NCI-H1092 (cell line): Measurements from ENCODE around the gene MYH9.

Experiments
- DNase-seq: peaks from one replicate; lab custom pipeline; 2025; lab: John Stamatoyannopoulos, UW

The MYH9 gene

DNA sequence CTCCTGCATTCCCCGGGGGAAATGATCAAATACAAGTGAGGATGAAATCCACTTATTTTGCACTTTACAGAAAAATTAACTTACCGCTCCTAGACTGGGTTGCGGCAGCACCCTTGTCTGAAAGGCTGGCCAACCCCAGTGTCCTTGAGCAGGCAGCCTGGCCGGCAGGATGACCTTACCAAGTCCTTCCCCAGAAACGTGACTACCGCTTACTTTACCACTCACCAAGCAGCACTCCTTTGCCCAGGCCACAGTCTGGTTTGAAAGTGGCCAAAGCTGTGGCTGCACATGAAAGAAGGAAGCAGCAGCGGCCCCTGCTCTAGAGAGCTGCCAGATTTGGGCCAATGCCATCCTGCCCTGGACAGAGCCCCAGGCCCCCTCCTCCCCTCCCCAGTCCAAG lies 20.3 kb downstream of the MYH9 start:
- DNase-seq: no peak

DNA sequence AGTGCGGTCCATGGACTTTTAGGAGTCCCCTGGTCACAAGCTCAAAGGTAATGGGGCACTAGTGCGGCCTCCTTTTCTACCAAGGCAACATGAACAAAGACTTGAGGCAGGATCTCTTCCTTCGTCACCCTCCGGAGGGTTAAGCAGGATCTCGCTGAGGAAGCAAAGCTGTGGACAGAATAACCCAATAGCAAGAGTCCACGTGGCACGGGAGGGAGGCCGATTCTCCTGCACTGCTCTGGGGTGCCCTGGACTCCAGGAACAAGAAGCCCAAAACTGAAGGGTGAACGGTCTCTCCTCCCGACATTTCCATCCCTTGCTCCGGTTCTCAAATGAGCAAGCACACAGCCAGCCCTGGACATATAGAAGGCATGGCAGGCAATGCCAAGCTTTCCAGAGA lies 20.7 kb downstream of the MYH9 start:
- DNase-seq: no peak

DNA sequence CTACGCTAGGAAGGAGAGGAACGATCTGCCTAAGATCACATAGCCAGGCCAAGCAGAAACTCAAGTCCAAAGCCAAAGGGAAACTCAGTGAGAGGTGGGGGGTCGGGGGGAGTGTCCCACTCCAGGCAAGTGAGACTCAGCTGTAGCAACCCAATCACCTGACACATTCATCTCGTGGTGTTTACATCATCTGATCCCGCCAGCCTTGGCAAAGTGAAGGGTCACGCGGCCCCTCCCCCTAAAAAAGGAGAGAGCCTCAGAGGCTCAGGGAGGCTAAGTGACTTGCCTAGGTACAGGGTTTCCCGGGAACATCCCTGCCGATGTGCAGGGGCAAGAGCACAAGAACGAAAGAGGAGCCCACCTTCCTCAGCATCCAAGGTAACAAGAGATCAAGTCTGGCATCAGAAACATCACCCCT lies 21.5 kb downstream of the MYH9 start:
- DNase-seq: no peak

DNA sequence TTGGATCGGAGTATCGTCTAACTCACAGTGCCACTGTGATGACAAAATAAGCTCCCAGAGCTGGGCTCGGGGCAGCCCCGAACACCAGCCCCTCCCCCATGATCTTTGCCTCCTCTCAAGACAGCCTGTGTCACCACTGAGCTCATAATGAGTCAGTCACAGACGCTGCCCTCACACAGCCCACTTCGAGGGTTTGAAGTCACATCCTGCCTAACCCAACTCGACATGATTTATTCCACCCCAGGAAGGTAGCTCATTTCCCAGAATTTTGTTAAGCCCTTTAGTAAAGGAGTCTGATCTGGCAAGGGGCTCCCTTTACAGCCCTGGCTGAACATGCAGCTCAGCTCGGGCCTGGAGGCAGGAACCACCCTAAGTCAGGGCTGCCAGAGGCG lies 22.8 kb downstream of the MYH9 start:
- no peak for DNase-seq

DNA sequence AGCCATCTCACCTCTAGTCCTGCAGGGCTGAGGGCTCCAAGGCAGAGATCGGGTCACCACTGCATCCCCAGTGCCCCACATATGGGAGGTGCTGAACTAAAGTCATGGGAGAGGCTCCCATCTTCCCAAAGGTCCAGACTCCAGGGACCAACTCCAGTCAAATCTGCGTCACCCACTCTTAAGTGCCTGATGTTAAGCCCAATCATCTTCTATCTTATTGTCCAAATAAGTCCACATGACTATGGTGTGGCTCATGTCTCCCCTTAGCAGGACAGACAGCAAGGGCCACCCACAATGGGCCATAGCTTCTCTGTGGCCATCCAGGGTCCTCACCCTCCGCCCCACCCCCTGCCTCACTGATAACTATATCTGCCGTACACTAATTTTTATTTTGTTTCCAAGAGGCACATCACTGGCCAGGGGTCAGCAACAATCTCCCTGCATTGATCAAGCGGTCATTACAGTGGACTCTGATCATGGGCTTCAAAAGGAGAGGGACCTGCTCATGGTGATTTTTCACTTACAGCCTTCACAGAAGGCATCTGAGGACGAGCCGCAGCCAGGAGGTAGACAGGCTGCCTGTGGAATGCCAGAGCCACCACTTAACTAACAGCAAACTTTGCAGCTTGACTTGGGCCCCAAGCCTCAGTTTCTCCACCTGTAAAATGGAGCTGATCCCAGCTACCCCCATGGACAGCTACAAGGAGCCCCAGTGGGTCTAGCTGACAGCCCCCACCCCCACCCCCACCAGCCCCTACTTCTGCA lies 23.3 kb downstream of the MYH9 start:
- no peak for DNase-seq

DNA sequence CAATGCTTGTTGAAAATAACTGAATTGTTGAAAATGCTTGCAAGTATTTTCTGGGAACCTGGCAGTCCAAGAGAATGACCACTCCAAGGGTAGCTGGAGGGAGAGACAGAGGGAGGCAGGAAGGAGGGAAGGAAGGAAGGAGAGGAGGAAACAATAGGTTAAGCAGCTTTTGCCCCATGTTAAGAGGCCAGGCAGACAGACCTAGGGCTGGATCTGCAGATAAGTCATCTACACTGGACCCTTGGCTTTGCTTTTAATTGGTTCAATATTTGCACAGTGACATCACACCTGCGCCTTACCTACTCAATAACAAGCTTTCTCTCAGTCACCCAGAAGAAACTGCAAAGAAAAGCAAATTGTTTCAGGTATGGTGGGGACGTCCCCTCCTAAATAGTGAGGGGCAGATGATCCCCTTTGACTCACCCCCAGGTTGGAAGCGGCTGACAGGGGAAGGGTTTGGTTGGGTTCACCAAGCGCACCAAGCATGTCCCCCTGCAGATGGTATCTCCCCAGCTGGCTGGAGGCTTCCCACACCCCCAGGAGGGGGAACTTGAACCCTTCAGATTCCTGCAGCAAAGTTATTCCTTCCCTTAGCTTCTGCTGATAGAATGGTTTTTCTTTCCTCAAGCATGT lies 24.3 kb downstream of the MYH9 start:
- DNase-seq: no peak

DNA sequence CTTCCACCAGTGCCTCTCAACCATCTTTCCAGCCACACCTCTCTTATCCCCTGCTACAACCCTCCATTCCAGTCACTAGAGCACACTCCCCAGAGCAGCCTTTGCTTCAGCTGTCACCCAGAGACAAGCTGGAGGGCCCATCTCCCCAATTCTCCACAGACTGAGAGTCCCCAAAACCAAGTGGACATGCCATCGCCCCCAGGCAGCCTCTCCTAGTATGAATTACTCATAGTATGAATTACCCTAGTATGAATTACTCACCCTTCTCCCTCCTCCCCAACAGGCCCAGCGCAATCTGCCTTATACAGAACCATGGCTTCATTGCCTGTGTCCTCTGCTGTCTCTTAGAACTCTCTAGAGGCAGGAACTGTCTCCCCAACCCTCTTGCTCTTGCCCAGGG lies 24.8 kb downstream of the MYH9 start:
- DNase-seq: no peak

DNA sequence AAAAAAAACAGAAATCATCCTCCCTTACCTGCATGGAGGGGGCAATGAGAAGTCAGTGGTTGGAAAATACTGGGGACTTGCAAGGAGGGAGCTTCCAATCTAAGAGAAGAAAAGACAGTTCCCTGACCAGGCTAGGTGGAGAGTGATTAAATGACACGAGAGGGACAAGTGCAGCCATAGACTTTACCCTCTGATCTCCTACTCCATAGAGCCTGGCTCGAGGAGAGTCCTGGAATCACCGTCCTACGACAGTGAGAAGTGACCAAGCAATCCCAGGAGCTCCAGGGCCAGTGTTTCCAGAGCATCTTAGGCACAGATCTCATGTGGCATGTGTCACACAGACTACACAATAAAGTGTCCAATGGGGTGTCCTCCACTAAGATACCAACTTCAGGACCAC lies 25.7 kb downstream of the MYH9 start:
- no peak for DNase-seq

DNA sequence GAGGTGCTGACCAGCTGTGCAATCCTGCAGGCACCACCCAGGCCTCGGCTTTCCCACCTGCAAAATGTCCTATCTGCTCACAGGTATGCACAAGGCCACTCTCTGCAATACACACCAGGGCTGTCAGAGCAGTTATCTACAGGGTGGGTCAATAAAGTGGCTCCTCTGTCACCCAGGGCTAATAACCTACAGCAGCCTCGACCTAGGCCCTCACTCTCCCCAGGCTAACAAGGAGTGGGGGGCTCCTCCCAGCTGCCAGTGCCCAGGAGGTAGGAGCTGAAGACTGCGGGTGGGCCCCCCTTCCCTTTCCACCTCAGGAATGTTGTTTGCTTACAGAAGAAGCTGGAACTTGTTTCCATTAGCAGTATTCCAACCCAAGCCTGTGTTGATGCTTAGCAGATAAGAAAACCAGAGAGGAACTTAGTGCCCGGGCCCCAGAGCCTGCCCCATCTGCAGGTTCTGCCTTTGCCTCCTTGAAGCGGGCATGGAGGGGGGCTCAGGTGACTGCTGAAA lies 26.8 kb downstream of the MYH9 start:
- DNase-seq: no peak

DNA sequence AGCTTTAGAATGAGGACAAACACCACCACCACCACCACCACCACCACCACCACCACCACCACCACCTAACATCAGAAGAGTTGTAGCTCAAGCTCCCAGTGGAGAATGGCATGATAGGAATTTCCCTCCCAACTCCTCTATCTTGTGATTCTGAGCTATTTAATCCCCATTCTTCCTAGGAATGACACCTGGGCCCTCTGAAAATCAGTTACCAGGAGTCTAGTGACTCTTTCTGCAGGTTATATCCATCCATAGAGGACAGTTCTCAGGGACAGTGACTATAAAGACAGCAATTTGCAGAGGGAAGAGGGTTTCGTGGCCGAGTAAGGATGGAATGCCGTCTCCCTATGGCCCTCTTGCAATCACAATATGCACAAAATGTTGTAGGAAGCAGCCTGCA lies 27.8 kb downstream of the MYH9 start:
- no peak for DNase-seq

DNA sequence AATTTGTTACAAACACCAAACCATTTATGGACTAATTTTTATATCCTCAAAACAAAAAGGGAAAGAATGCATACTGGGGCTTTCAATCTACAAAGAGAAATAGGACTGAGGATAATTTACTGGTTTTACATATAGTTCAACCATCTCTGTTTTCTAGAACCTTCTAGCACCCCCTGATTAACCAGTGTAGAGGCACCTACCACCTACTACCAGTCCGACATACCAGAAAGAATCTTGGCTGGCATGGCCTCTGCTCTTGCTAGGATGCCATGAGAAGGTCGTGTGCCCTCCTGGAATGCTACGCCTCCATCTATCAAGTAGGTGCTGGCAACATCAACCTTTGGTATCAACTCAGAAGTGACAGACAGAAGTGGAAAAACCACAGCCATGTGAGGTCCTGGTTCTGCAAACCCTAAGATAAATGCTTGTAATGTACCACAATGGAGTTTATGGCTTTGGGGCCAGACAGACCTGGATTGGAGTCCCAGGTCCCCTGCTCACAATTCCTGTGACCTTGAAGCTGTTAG lies 28.2 kb downstream of the MYH9 start:
- no peak for DNase-seq

DNA sequence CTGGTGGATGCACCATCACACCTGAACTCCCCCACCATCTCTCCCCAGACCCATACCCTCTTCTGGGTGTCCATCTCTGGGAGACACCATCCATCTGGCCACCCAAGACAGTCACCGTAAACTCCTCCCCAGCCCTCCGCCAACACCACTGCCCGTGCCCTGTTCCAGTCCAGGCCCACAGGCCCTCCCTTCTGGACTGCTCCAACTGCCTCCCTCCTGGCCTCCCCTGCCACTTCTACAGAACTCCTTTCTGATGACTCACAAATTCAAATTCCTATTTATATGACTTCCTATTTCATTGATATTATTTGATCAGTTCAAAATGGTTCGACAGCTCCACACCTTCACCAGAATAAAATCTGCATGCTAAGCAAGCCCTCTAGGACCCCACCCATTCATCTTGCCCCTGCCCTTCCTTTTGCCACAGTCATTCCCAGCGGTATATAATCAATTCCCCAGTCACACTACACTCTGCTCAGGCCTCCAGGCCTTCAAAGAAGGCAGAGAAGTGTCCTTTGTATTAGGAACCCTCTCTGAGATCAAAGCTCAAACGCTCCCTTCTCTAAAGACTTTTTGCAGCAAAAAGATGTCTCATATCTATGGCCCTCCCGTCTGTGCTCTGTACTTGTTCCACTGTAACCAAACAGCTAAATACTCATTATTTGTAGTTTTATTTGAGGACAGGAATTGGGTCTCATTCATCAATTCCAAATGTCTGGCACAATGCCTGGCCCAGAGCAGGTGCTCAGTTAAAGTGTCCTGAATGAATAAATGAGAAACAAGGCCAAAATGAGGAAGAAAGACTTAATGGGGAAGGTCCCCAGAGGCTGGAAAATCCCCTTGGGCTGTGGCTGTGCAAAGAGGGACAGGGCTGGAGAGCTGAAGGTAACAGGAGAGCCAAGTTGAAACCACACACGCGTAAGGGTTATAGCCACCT lies 29.0 kb downstream of the MYH9 start:
- DNase-seq: peak; percentile 26

DNA sequence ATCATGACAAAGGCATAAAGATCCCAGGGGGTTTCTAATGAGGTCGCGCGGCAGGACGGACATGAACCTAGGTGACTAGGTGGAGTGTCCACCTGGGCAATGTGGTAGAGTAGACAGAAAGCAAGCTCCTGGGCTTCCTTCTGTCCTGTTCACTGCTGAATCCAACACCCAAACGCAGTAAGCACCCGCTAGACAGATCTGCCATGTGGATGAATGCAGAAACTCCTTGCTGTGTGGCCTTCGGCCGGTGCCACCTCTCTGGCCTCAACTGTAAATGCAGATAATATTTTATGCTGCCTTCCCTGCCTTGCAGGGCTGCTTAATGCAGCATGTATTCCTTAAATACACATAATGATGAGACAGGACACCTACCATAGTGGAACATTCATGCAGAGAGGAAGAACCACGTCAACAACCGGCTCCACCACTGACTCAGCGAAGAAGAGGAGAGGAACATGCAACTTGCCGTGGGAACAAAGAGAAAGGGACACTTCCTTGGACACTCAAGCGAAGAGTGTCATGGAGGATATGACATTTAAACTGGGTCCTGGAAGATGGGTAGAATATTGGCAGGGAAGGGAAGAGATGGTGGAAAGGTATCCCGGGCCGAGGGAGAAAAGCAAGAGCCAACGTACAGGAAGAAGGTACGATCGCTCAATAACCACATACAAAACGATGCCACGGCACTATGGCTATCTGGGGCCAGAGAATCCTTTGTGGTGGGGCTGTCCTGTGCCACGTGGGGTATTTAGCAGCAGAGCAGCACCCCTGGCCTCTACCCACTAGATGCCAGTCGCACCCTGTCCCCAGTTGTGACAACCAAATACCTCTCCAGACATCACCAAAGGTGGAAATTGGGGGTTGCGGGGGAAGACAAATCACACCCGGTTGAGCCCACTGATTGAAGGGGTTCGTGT lies 30.8 kb downstream of the MYH9 start:
- no peak for DNase-seq

DNA sequence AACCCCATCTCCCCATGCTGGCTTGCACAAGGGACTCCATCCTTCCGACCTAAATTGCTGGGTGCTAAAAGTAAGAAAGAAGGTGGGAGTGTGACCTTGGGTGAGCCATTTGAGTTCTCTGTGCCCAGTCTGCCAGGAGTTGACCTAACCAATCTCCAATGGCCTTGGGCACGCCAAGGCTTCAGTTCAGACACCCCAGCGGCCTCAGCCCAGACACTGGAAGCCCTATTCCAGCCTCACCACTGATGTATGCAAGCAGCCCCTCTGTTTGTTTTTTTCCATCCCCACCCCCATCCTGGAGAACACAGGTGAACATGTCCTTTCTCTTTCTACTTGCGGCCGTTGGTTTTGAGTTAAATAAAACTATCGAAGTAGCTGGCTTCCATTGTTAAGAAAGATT lies 31.9 kb downstream of the MYH9 start:
- no peak for DNase-seq

DNA sequence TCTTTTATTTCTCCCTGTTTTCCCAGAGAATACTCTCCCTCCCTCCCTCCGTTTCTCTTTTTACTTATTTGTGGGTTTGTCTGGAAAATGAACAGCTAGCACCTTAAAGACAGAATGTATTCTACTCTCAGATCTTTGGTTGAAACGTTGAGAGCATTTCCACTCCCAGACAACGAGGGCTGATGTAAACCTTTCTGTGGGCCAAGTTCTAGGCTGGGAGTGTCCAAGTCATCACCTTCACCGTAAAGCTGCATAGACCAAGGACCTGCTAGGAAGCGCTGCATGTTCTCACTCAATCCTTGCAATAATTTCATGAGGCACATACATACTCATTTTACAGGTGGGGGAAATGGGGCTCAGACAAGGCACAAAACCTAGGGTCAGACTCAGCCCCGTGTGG lies 32.4 kb downstream of the MYH9 start:
- DNase-seq: no peak

DNA sequence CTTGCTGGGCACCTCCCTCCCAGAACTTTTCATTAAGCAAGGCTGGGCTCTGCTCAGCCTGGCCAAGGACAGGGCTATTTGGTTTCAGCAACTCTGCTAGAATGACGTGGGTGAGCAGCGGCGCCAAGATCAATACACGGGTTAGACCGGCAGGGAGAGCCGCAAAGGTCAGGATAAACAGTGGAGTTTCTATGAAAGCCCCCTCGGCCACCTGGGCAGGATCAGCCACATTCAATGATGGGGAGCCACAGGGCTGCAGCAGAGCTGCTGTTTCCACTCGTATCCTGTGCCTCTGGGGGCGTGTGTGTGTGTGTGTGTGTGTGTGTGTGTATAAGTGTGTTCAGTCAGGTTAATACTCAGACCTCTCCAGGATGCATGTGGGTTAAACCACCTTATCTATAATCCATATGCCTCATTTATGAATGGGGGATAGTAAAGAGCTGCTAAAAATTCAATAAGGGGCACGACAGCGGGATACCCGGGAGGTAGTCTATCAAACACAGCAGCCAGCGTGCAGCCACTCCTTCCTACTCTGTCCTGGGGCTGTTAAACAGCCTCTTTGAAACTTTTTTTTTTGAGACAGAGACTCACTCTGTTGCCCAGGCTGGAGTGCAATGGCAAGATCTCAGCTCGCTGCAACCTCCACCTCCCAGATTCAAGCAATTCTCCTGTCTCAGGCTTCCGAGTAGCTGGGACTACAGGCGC lies 34.8 kb downstream of the MYH9 start:
- peak; percentile 52 for DNase-seq

DNA sequence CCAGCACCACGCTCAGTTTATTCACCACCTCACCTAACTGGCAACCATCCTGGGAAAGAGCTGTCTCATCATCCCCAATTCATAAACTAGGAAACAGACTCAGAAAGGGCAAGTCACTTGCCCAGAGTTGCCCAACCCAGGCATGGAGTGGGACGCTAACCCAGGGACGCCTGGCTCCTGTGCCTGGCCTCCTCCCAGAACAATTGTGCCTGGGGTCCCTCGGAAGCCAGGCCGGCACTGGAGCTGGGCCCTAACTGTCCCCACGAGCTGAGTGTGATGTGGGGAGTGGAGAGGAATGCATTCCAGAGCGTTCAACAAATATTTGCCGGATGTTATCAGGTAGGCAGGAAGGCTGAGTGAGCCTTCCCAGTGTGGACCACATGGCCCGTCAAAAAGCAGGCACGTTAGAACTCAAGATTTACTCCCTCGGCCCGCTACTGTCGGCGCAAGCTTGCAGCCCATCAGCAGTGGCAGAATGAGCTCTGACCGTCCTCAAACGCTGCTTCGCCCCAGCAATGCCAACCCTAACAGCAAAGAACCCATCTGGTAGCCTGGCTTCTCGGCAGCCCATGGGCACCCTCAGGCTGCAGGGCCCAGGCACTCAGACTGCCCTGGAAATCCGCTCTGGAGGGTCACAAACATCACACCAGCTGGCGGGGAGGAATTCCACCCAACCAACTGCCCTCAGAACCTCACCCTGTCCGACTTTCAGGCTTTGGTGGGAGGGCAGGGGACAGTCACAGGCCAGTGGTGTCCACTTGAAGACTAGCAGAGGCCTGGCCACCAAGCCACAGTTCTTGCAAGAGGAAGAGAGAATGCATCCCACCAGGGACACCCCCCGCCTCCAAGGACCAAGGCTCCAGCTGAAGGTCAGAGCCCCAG lies 35.6 kb downstream of the MYH9 start:
- no peak for DNase-seq

DNA sequence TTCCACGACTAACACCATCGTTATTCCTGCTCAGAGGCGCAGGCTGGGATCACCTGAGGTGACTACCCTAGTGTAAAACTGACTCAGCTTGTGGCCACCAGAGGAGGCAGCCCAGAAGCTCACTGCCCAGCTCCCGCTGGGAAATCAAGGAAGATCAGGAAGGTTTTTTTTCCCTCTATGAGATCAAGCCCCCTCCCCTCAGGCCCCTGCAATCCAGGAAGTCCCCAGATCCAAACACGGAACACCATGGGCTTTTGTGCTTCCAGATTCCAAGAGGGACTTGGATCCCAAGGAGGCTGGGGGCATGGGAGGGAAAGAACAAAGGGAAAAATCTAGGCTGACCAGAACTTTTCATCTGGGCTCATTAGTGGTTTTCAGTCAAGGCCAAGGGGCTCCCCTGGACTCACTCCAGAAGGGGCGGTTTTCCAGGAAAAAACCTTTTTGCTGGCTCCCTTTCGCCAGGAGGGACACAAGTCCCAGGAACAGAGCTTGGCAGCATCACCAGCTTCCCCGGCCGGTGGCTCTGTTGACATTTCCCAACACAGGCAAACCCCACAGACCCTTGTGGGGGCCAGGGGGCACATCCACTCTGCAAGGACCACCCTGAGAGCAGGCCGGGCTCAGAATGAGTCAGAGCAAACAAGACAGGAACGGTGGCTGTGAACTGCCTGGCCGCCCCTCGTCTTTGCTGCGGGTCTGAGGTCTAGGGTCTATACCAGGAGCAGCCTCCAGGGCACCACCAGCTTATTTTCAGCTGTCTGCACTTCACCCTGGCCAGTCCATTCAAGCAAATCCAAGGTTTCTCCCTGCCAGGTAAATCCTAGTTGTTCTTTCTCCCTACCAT lies 36.8 kb downstream of the MYH9 start:
- DNase-seq: no peak

DNA sequence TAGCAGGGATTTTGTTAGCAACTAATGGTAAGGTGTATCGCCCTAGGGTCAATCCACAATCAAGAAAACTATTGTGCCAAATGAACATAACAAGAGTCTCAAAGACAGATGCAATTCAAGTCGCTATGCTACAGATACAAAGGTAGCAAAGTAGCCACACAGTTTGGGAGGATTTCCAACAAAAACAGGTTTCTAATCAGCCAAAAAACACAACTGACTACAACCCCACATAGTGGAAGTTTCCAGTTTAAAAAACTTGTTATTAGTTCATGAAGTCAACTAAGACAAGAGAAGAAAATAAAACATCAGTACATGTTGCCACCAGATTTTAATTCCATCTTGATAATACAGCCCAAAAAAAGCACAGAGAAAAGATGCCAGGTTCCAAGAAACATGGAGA lies 38.0 kb downstream of the MYH9 start:
- no peak for DNase-seq
